Measurements from ENCODE around the gene INSRR.

The INSRR gene

DNA sequence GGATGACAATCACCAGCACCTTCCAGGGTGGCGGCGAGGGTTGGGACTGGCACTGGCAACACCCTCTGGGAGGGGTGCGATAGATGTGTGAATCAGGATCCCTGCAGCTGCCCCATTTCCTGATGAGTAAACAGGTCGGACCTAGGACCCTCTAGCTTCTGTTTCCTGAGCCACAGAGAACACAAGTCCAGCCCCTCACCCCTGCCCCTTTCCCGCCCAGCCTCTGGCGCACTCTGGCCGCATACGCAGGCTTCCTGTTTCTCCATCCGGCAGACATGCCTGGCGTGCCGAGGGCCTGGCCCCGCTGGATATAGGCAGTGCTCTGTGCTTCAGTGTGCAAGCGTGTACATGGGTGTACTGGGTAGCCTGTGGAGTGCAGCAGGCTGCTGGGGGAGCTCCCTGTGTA, 39.2 kb upstream of the INSRR start:
- Mint-ChIP-seq H3K27ac (no peak overlapping the region), H3K4me3 (no peak overlapping the region)

DNA sequence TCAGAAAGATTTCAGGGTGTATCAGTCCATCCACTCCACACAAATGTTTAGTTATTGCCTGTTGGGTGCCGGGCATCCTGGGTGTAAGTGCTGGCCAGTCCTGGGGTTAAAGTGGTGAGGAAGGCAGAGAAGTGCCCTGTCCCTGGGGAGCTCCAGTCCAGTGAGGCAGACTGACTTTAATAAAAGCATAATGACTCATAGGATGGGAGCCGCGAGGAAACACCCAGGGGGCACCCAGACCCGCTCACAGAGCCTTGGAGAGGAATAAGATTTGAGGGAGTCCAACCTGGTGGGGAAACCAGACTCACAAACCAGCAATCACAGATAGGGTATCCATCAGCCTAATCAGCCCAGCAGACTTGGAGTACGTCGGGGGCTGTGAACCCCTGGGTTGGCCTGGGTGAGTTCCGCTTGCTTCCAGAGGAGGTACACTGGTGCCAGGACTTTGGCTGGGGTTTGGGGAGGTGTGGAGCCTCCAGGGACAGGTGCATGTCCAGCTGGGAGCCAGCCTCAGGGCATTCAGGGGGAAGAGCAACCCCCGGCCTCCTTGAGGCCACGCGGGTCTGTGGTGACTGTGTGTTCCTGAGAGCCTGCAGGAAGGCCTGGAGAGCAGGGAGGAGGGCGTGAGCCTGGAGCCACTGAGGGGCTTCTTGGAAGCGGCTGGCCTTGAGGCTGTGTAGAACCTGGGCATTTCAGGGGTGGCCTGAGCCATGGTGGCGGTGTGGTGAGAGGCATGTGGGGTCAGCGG, 38.3 kb upstream of the INSRR start:
- H3K4me3 Mint-ChIP-seq = no peak overlapping the region
- no peaks in the 10 kb centered on the region for H3K4me1 Mint-ChIP-seq
- H3K27ac Mint-ChIP-seq = no peak overlapping the region
- peaks cover 28% of the 10 kb centered on the region for H3K27me3 Mint-ChIP-seq
- no peaks in the 10 kb centered on the region for H3K9me3 Mint-ChIP-seq
- no peak for ATAC-seq (ENCODE audit: low read depth)
- no peak for DNase-seq (ENCODE audit: low spot score in 2 of 2)
- H3K36me3 Mint-ChIP-seq = no peaks in the 10 kb centered on the region

More for the DNA sequence above, 39.2 kb upstream of the INSRR start:
- ATAC-seq (ENCODE audit: low read depth) (no peak), DNase-seq (ENCODE audit: low spot score in 2 of 2) (no peak)
- H3K9me3 Mint-ChIP-seq = no peaks in the 10 kb centered on the region
- H3K27me3 Mint-ChIP-seq = peaks cover 28% of the 10 kb centered on the region
- H3K36me3 Mint-ChIP-seq = no peaks in the 10 kb centered on the region
- H3K4me1 Mint-ChIP-seq = no peaks in the 10 kb centered on the region

DNA sequence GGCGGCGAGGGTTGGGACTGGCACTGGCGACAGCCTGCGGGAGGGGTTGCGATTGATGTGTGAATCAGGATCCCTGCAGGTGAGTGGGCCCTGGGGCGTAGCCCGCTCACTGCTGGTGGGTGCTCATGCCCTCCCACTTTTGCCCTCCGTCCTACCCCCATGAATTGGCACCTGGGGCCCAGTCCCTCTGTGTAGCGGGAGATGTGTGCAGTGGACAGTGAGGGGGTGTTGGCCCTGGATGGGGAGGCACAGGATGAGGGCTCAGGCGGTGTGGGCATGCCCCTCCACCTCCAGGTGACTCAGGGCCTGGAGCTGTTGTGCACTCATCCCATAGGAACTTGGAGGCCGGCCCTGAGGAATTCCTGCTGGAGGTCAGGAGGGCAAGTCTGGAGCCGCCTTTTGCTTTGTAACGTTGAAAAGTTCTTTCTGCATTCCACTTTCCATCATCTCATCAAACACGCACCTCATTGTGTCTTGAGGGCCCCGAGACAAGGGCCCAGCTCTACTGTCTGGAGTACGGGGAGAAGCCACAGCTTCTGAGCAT, 37.6 kb upstream of the INSRR start:
- H3K27me3 Mint-ChIP-seq = peaks cover 26% of the 10 kb centered on the region
- H3K4me3 Mint-ChIP-seq = no peak overlapping the region
- DNase-seq (ENCODE audit: low spot score in 2 of 2) = no peak
- H3K4me1 Mint-ChIP-seq = no peaks in the 10 kb centered on the region
- H3K36me3 Mint-ChIP-seq = no peaks in the 10 kb centered on the region
- no peak for ATAC-seq (ENCODE audit: low read depth)
- no peak overlapping the region for H3K27ac Mint-ChIP-seq
- no peaks in the 10 kb centered on the region for H3K9me3 Mint-ChIP-seq

DNA sequence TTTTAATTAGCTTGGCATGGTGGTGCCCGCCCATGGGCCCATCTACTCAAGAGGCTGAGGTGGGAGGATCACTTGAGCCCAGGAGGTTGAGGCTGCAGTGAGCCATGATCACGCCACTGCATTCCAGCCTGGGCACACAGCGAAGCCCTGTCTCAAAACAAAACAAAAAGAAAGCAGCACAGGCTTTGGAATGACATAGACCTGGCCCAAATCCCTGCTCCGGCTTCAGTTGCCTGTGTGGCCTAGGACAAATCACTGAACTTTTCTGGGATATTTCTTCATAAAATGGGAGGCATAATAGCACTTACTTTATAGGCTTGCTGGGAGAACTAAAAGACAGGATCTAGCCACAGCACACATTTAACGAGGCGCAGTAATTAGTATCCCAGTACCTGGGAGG, 37.0 kb upstream of the INSRR start:
- Mint-ChIP-seq H3K36me3 (no peaks in the 10 kb centered on the region), H3K27me3 (peaks cover 23% of the 10 kb centered on the region), H3K9me3 (no peaks in the 10 kb centered on the region)

DNA sequence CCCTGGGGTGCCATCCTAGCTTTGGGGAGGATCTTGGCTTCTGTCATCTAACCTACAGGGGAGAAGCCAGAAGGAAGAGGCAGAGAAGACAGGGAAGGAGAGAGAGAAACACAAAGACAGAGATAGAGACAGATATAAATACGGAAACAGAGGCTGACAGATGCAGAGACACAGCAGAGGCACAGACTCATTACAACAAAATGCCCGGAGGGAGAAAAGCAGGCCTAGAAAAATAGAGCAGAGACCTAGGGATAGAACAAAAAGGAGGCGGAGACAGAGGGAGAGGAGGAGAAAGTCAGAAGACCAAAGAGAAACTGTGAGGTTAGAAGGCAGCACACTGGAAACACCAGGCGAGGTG, 36.5 kb upstream of the INSRR start:
- Mint-ChIP-seq H3K4me1 (no peaks in the 10 kb centered on the region), H3K9me3 (no peaks in the 10 kb centered on the region), H3K4me3 (no peak overlapping the region), H3K36me3 (no peaks in the 10 kb centered on the region), H3K27ac (no peak overlapping the region), H3K27me3 (peaks cover 23% of the 10 kb centered on the region)
- no peak for DNase-seq (ENCODE audit: low spot score in 2 of 2)
- ATAC-seq (ENCODE audit: low read depth) = no peak

More for the DNA sequence above, 37.0 kb upstream of the INSRR start:
- Mint-ChIP-seq H3K4me3 (no peak overlapping the region), H3K4me1 (no peaks in the 10 kb centered on the region), H3K27ac (no peak overlapping the region)
- ATAC-seq (ENCODE audit: low read depth) (no peak), DNase-seq (ENCODE audit: low spot score in 2 of 2) (no peak)

DNA sequence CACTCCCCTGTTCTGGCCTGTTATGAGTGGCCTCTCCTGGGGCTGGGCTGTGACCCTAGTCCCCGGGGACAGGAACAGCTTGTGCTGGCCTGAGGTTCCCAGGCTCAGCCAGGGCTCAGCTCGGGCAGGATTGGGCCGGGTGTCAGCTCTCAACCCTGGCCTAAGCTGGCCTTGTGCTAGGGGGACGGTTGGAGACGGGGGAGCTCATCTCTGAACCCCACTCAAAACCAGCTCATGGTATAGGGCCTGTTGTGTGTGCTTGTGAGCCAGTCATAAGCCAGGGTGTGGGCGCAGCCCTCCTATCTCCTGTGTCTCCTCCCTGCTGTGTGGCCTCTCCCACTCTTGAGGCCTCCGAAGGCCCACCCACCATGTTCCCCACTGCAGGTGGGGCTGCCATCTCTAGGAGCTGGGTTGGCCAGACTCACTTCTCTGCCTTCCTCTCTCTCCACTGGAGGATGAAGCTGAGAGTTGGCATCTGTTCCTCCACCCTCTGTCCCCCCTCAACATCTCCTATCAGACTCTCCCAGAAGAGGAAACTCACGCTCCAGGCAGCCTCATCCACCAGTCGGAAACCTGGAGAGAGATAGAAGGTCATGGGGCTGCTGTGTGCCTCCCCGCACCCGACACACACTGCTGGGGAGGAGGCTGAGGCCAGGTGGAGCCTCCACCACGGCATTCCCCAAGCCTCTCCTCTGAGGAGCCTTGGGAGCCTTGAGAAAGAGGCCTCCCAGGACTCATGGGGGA, 36.0 kb upstream of the INSRR start:
- no peak overlapping the region for H3K27ac Mint-ChIP-seq
- H3K9me3 Mint-ChIP-seq = no peaks in the 10 kb centered on the region
- ATAC-seq (ENCODE audit: low read depth) (no peak), DNase-seq (ENCODE audit: low spot score in 2 of 2) (no peak)
- peaks cover 3% of the 10 kb centered on the region for H3K4me1 Mint-ChIP-seq
- no peak overlapping the region for H3K4me3 Mint-ChIP-seq
- H3K36me3 Mint-ChIP-seq = no peaks in the 10 kb centered on the region
- H3K27me3 Mint-ChIP-seq = peaks cover 23% of the 10 kb centered on the region

DNA sequence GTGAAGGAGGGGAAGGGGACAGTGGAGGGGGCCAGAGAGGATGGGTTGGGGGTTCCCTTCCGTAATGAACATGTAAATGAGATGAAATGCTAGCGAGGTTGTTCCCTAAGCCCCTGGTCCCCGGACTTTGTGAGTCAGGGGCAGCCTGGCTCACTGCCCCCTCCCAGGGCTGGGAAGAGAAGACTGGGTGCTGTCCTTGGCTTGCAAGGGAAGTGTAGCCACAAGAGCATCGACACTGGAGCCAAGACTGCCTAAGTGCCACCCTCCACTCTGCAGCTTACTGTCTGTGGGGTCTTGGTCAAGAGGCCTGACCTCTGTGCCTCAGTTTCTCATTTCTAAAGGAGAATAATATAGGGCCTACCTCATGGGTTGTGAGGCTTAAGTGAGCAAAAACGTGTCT, 35.1 kb upstream of the INSRR start:
- H3K27ac Mint-ChIP-seq = no peak overlapping the region
- peaks cover 3% of the 10 kb centered on the region for H3K4me1 Mint-ChIP-seq
- H3K9me3 Mint-ChIP-seq = no peaks in the 10 kb centered on the region
- H3K4me3 Mint-ChIP-seq = no peak overlapping the region
- DNase-seq (ENCODE audit: low spot score in 2 of 2) = no peak
- peaks cover 22% of the 10 kb centered on the region for H3K27me3 Mint-ChIP-seq
- H3K36me3 Mint-ChIP-seq = no peaks in the 10 kb centered on the region
- ATAC-seq (ENCODE audit: low read depth) = no peak

DNA sequence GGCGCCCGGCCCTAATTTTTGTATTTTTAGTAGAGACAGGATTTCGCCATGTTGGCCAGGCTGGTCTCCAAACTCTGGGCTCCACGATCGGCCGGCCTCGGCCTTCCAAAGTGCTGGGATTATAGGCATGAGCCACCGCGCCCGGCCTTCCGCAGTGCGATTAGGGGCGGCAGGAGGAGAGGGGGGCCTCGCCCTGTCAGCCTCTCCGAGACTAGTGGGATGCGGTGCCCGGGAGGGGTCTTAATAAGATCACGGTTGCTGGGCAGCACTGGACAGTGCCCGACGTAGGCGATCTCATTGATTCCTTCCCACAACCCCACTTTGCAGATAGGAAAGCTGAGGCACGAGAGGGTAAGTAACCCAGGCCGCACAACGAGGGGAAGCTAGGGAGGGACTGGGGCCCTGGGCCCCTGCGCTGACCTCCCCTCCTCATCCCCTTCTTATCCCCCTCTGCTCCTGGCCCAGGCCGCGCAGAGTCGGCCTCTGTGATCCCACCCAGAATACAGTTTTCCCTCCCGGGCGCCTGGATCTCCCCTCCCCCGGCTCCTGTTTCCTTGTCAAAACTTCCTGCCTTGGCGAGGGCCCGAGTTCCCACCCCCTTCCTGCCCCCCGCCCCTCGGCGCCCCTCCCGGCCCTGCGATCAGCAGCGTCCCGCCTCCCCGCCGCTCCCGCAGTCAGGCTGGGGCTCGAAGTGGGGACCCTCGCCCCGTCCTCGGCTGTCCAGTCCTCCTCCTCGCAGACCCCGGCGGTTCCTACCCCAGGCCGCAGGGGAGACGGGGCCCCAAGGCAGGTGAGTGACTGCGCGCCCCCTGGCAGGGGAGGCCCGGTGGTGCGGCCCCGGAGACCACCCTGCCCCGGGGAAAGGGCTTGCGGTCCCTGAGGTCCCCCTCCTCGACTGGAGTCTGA, 34.4 kb upstream of the INSRR start, which contains the start of gene PEAR1:
Gene PEAR1 (plus strand): TSS at position 671 of the 906 bp plus-strand sequence. CDS start 10,209 bp downstream, outside the sequence.
- Mint-ChIP-seq H3K27me3 (peaks cover 21% of the 10 kb centered on the region), H3K4me1 (peaks cover 3% of the 10 kb centered on the region), H3K36me3 (no peaks in the 10 kb centered on the region), H3K27ac (no peak within 1 kb of the TSS), H3K4me3 (no peak within 1 kb of the TSS), H3K9me3 (no peaks in the 10 kb centered on the region)
- ATAC-seq (ENCODE audit: low read depth) (no peak), DNase-seq (ENCODE audit: low spot score in 2 of 2) (no peak)

DNA sequence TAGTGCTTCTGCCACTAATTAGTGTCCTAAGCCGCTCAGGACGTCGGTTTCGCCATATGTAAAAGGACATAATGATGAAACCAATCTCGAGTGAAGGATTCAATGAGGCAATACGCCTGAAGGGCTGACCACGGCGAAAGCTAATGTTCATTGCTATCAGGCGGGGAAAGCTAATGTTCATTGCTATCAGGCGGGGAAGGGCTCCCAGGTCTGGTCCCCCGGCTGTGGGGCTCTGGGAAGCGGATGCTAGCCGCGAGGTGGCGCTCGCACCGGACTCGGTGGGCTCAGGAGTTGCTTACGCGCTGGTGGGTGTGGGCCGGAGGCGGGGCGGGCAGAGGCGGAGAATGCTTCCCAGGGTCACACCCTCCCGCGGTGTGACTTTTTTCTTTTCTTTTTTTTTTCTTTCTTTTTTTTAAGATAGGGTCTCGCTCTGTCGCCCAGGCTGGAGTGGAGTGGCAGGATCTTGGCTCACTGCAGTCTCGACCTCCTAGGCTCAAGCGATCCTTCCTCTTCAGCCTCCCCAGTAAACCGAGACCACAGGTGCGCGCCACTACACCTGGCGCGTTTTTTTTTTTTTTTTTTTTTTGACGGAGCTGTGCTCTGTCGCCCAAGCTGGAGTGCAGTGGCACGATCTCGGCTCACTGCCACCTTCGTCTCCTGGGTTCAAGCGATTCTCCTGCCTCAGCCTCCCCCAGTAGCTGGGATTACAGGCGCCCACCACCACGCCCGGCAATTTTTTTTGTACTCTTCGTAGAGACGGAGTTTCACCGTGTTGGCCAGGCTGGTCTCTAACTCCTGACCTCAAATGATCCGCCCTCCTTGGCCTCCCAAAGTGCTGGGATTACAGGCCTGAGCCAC, 33.5 kb upstream of the INSRR start:
- H3K9me3 Mint-ChIP-seq = no peaks in the 10 kb centered on the region
- H3K27me3 Mint-ChIP-seq = peaks cover 22% of the 10 kb centered on the region
- no peaks in the 10 kb centered on the region for H3K36me3 Mint-ChIP-seq
- peak; percentile 91 for ATAC-seq (ENCODE audit: low read depth)
- H3K4me1 Mint-ChIP-seq = peaks cover 3% of the 10 kb centered on the region
- H3K4me3 Mint-ChIP-seq = peak overlapping the region; percentile 43
- peak; percentile 56 to 70 for DNase-seq (ENCODE audit: low spot score in 2 of 2)
- H3K27ac Mint-ChIP-seq = no peak overlapping the region

DNA sequence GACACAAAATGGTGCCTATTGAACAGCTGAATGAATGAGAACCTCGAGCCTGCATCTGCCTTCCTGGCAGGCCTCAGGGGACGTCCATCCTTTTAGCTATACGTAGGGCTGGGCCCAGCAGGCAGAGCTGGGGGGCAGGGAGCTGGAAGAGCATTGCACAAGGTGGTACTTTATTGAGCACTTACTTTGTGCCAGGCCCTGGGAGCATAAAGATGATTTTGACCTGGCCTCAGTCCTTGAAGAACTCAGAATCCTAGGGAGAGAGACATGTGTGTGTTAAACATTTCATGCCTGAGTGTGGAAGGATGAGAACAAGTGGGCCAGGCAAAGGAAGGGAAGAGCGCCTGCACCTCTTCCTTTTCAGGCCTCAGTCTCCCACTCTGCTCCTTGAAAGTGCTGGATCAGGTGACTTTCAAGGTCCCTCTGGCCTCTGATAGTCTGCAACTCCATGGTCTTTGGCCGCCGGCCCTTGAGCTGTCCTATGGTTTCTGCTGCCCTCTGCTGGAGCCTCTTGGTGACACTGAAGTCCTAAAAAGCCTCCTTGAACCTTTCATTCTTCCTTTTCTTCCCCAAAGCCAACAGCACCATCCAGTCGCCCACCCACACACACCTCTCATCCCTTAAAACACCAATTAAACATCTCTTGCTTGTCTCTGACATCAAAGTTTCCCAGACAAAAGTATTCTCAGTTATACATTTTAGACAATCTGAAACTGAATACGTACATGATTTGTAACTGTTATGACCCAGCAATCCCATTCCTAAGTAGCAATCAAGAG, 31.1 kb upstream of the INSRR start:
- H3K27ac Mint-ChIP-seq = no peak overlapping the region
- H3K27me3 Mint-ChIP-seq = peaks cover 22% of the 10 kb centered on the region
- ATAC-seq (ENCODE audit: low read depth) = peak; percentile 26

DNA sequence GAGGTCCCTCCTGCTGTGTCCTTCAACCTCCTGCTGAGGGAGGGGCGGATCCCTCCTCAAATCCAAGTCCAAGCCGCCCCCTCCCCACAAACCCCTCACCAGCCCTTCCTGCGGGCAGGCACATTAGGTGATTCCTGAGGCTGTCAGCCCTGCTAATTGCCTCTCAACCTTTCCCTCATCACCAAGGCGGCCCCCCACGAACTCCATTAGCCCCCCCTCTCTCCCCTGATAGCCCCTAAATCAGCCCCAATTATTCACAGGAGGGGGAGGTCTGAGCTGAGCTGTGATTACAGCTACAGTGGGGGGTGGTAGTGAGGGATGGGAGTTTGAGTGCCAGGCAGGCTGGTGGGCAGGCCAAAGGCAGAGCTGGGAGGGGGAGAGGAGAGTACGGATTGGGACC, 28.8 kb upstream of the INSRR start:
- Mint-ChIP-seq H3K4me1 (peaks cover 3% of the 10 kb centered on the region), H3K27me3 (peaks cover 26% of the 10 kb centered on the region), H3K27ac (no peak overlapping the region), H3K36me3 (no peaks in the 10 kb centered on the region), H3K9me3 (no peaks in the 10 kb centered on the region), H3K4me3 (no peak overlapping the region)
- no peak for ATAC-seq (ENCODE audit: low read depth)
- no peak for DNase-seq (ENCODE audit: low spot score in 2 of 2)

More for the DNA sequence above, 31.1 kb upstream of the INSRR start:
- peak; percentile 47 to 56 for DNase-seq (ENCODE audit: low spot score in 2 of 2)
- H3K4me3 Mint-ChIP-seq = no peak overlapping the region
- peaks cover 3% of the 10 kb centered on the region for H3K4me1 Mint-ChIP-seq
- H3K9me3 Mint-ChIP-seq = no peaks in the 10 kb centered on the region
- no peaks in the 10 kb centered on the region for H3K36me3 Mint-ChIP-seq

DNA sequence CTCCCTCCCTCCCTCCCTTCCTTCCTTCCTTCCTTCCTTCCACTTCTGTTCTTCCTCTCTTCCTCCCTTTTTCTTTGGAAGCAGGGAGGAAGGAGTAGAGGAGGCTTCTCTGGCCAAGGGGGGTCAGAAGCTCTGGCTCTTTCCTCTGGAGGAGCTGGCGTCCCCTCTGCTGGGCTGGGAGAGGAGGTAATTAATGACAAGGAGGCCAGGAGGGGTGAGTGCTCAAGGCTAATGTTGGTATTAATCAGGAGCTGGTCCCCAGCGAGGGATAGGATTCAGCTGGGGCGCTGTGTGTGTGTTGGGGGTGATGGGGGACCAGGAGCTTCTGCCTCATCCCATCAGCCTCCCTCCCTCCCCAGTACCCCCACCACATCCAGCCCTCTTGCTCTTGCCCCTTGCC, 28.4 kb upstream of the INSRR start:
- no peak for ATAC-seq (ENCODE audit: low read depth)
- H3K27me3 Mint-ChIP-seq = peaks cover 28% of the 10 kb centered on the region
- H3K36me3 Mint-ChIP-seq = no peaks in the 10 kb centered on the region
- no peak overlapping the region for H3K4me3 Mint-ChIP-seq
- peaks cover 3% of the 10 kb centered on the region for H3K4me1 Mint-ChIP-seq
- no peaks in the 10 kb centered on the region for H3K9me3 Mint-ChIP-seq
- DNase-seq (ENCODE audit: low spot score in 2 of 2) = no peak
- H3K27ac Mint-ChIP-seq = no peak overlapping the region
